DOHH2 (cell line): ENCODE data around the gene LSS.

ENCODE experiments used
- H3F3A ChIP-seq: fragments of 200-600 bp; sonication (generic), shearing (Covaris generic); 2 replicates; pipeline ENCODE4 v1.6.0; 2016; ENCODE audit warnings: antibody characterized with exemption, mild to moderate bottlenecking; ENCODE audit not compliant: control insufficient read depth, insufficient read depth
- H3K27ac ChIP-seq: fragments of 200-600 bp; sonication (generic); 2 replicates; pipeline ENCODE4 v1.5.1; 2014; ENCODE audit warnings: low read depth, mild to moderate bottlenecking, low read length, moderate library complexity
- H3K27me3 ChIP-seq: fragments of 200-600 bp; sonication (generic); 2 replicates; pipeline ENCODE4 v1.6.1; 2014; ENCODE audit warnings: mild to moderate bottlenecking, low read length, mixed read lengths; ENCODE audit not compliant: control insufficient read depth
- H3K36me3 ChIP-seq: fragments of 200-600 bp; sonication (generic); 2 replicates; pipeline ENCODE4 v1.6.1; 2014; ENCODE audit warnings: mild to moderate bottlenecking, low read length, moderate library complexity, mixed read lengths; ENCODE audit not compliant: control insufficient read depth
- H3K4me1 ChIP-seq: fragments of 200-600 bp; sonication (generic); 2 replicates; pipeline ENCODE4 v1.6.1; 2014; ENCODE audit warnings: mild to moderate bottlenecking, low read length, mixed read lengths; ENCODE audit not compliant: control insufficient read depth
- H3K4me2 ChIP-seq: fragments of 200-600 bp; sonication (generic); 2 replicates; pipeline ENCODE4 v1.6.0; 2014; ENCODE audit warnings: mild to moderate bottlenecking, low read length, moderate library complexity
- H3K4me3 ChIP-seq: fragments of 200-600 bp; sonication (generic); 2 replicates; pipeline ENCODE4 v1.5.1; 2014; ENCODE audit warnings: mild to moderate bottlenecking, low read length, mixed read lengths
- H3K79me2 ChIP-seq: fragments of 200-600 bp; sonication (generic); 2 replicates; pipeline ENCODE4 v1.6.1; 2014; ENCODE audit warnings: mild to moderate bottlenecking, low read length, mixed read lengths; ENCODE audit not compliant: control insufficient read depth
- H3K9me2 ChIP-seq: fragments of 200-600 bp; sonication (generic); replicated peaks from 2 replicates; pipeline ENCODE4 v1.6.1; 2014; ENCODE audit warnings: mild to moderate bottlenecking, low read length, mixed read lengths; ENCODE audit not compliant: control insufficient read depth
- H3K9me3 ChIP-seq: fragments of 200-600 bp; sonication (generic); 2 replicates; pipeline ENCODE4 v1.6.1; 2014; ENCODE audit warnings: antibody characterized with exemption, low read length, mixed read lengths; ENCODE audit not compliant: control insufficient read depth, insufficient read depth
- H4K20me1 ChIP-seq: fragments of 200-600 bp; sonication (generic); 2 replicates; pipeline ENCODE4 v1.6.0; 2014; ENCODE audit warnings: low read depth, mild to moderate bottlenecking, antibody characterized with exemption, low read length, moderate library complexity; ENCODE audit not compliant: control insufficient read depth, insufficient read depth
- CTCF ChIP-seq: fragments of 200-600 bp; sonication (generic); IDR thresholded peaks from one replicate; pipeline ENCODE4 v1.5.1; 2014; ENCODE audit warnings: antibody characterized with exemption, mild to moderate bottlenecking, low read depth, low read length; ENCODE audit not compliant: poor library complexity, severe bottlenecking
- EZH2phosphoT487 ChIP-seq: fragments of 200-600 bp; sonication (generic); IDR thresholded peaks from 2 replicates; pipeline ENCODE4 v1.6.1; 2017; ENCODE audit warnings: borderline replicate concordance, mild to moderate bottlenecking, antibody characterized with exemption, low read length, moderate library complexity, mixed read lengths

Gene LSS

DNA sequence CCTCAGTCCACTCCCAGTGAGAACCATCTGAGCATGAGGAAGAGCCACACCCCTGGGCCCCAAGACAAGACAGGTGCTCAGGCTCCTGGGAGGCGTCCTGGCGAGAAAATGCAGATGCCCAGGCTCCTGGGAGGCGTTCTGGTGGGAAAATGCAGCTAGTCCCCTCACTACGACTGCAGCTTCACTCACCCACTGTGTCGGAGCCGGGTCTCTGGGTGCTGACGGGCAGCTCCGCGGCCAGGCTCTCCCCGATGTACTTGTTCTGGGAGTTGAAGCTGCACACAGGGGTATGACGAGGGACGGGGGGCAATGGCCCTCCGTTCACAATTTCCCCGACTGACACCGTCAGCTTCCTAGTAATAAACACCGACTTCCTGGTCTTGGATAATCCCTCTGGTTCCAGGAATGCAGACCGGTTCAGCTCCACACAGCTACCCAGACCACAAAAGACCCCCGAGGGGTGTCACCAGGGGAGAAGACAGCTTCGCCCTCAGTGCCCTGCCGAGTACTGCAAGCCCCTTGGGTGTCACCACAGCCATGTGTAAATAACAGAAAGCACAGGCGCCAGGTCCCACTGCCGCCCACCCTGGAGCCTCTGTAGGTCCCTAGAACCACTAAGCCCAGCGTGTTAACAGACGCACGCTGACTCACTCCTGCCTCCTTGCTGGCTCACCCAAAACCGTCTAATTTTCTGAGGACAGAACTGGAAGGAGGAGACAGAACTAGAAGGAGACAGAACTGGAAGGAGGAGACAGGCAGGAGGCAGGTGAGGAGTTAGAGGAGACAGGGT lies 37.4 kb upstream of the LSS start:
- Histone ChIP-seq H3K27ac (no peak overlapping the region), H3K27me3 (no peaks in the 10 kb centered on the region)

GRCh38 chr21:46264690-46265144 lies 36.1 kb upstream of the LSS start:
- no peaks in the 10 kb centered on the region; the same call in 1 of the 2 replicates for H3K79me2 ChIP-seq
- no peak overlapping the region for H3K4me3 ChIP-seq
- H3K4me1 ChIP-seq = no peaks in the 10 kb centered on the region
- no peaks in the 10 kb centered on the region for H3K27me3 ChIP-seq
- H3K27ac ChIP-seq = no peak overlapping the region
- H3F3A ChIP-seq = no peaks in the 10 kb centered on the region
- H4K20me1 ChIP-seq = 0 out of 2 replicates have a peak, but pooled peaks cover 7% of the 10 kb centered on the region
- no peaks in the 10 kb centered on the region for H3K9me2 ChIP-seq
- no peak for TF ChIP-seq EZH2phosphoT487
- peak; percentile 21 for TF ChIP-seq CTCF
- peaks cover 73% of the 10 kb centered on the region for H3K36me3 ChIP-seq
- no peak overlapping the region for H3K4me2 ChIP-seq
- no peaks in the 10 kb centered on the region for H3K9me3 ChIP-seq

More for the DNA sequence above, 37.4 kb upstream of the LSS start:
- Histone ChIP-seq H3K9me2 (no peaks in the 10 kb centered on the region), H3K4me1 (no peaks in the 10 kb centered on the region), H4K20me1 (0 out of 2 replicates have a peak, but pooled peaks cover 7% of the 10 kb centered on the region), H3K4me2 (no peak overlapping the region), H3K36me3 (peaks cover 76% of the 10 kb centered on the region), H3K4me3 (no peak overlapping the region), H3K9me3 (no peaks in the 10 kb centered on the region), H3K79me2 (no peaks in the 10 kb centered on the region; the same call in 1 of the 2 replicates), H3F3A (no peaks in the 10 kb centered on the region)
- TF ChIP-seq CTCF = no peak
- TF ChIP-seq EZH2phosphoT487 = no peak

GRCh38 chr21:46264046-46264689 lies 35.6 kb upstream of the LSS start:
- H3K9me3 ChIP-seq = no peaks in the 10 kb centered on the region
- H3K4me1 ChIP-seq = no peaks in the 10 kb centered on the region
- no peaks in the 10 kb centered on the region for H3K9me2 ChIP-seq
- no peak overlapping the region for H3K4me3 ChIP-seq
- H3K79me2 ChIP-seq = no peaks in the 10 kb centered on the region; the same call in 1 of the 2 replicates
- no peaks in the 10 kb centered on the region for H3F3A ChIP-seq
- H3K36me3 ChIP-seq = peaks cover 68% of the 10 kb centered on the region
- no peak overlapping the region for H3K4me2 ChIP-seq
- 0 out of 2 replicates have a peak, but pooled peaks cover 7% of the 10 kb centered on the region for H4K20me1 ChIP-seq
- H3K27ac ChIP-seq = no peak overlapping the region
- TF ChIP-seq EZH2phosphoT487 = no peak
- TF ChIP-seq CTCF = no peak
- no peaks in the 10 kb centered on the region for H3K27me3 ChIP-seq
